ENCODE data around the gene FBRS.

Gene FBRS

DNA sequence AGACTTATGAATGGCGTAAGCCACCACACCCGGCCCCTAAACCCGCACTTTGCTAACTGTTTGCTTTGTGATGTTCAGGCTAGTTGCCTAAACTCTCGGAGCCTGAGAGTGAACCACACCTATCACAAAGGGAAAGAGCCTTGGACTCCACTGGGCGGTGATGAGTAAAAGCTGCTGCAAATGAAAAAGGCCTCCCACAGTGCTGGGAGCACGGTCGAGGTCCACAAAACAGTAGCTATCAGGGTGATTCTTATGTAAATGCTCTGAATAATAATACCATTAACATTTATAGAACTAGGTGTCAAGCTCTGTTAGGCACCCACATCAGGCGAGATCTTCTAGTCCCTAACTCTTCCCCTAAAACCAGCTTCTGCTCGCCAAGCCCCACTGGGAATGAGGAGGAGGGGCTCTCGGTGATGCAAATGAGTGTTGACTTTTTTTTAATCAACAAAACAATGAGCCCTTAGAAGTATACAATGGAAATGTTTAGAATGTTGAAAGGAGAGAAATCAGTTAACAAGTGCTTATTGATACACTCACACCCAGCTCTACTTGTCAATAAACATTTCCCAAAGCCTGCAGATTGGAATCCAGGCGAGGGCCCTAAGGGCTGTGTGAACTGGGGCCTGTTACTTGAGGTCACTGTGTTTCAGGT is 19.8 kb downstream of the FBRS start:
- no peaks in the 10 kb centered on the region for H3K79me1 ChIP-seq (replicated peaks; ENCODE audit: low read length, poor library complexity, severe bottlenecking)
- no peak for DNase-seq

DNA sequence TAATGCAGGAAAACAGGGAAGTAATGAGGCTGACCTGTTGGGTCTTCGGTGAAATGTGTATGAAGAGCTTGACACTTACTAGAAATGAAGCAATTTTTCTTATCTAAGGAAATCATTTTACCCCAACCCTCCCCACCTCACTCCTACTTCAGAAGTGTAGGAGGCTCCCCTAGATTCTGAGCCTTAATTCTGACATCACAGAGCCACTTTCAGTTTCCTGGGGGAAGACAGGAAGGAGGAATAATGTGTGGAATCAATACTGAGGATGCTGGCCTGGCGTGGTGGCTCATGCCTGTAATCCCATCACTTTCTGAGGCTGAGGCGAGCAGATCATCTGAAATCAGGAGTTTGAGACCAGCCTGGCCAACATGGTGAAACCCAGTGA is 20.3 kb downstream of the FBRS start:
- no peak overlapping the region for H2BK5ac ChIP-seq (ENCODE audit: low read depth, low read length, poor library complexity, severe bottlenecking)
- no peaks in the 10 kb centered on the region for H3K4me1 ChIP-seq (ENCODE audit: control insufficient read depth, insufficient read depth, low read depth, low read length)
- H3K9ac ChIP-seq (ENCODE audit: low read length) = no peak overlapping the region
- H3K4me2 ChIP-seq (ENCODE audit: low read length, poor library complexity, severe bottlenecking) = no peak overlapping the region
- H3K4ac ChIP-seq (ENCODE audit: low read depth in 1 of 2, low read length in 2 of 2) = no peak overlapping the region
- H3K27me3 ChIP-seq (ENCODE audit: control insufficient read depth in 1 of 2, insufficient read depth in 1 of 2, low read length in 2 of 2) = no peaks in the 10 kb centered on the region
- H2AK5ac ChIP-seq (ENCODE audit: low read length, severe bottlenecking) = no peak overlapping the region
- H3K4me3 ChIP-seq (ENCODE audit: insufficient read depth in 1 of 2, low read depth in 1 of 2, low read length in 2 of 2) = no peak overlapping the region
- H3K18ac ChIP-seq (ENCODE audit: low read depth in 1 of 2, low read length in 2 of 2) = no peak overlapping the region
- 87% methylated on average over 2 of the region's 3 CpGs for WGBS
- H3K79me1 ChIP-seq (replicated peaks; ENCODE audit: low read length, poor library complexity, severe bottlenecking) = no peaks in the 10 kb centered on the region
- H4K91ac ChIP-seq (ENCODE audit: low read length) = no peak overlapping the region
- no peak overlapping the region for H2AFZ ChIP-seq (ENCODE audit: low read depth, low read length)
- no peaks in the 10 kb centered on the region for H3K9me3 ChIP-seq (ENCODE audit: control insufficient read depth, low read length)
- no peak overlapping the region for H3K14ac ChIP-seq (ENCODE audit: low read length in 2 of 2)
- no peaks in the 10 kb centered on the region for H3K36me3 ChIP-seq (ENCODE audit: control insufficient read depth in 1 of 2, insufficient read depth in 2 of 2, low read depth in 1 of 2, low read length in 2 of 2)
- H2BK120ac ChIP-seq (ENCODE audit: low read depth, low read length) = no peak overlapping the region
- no peak overlapping the region for H2BK12ac ChIP-seq (ENCODE audit: low read length in 2 of 2)
- no peak overlapping the region for H3K23ac ChIP-seq (ENCODE audit: low read length in 2 of 2)
- DNase-seq = no peak
- H3K27ac ChIP-seq (ENCODE audit: low read length, poor library complexity, severe bottlenecking) = no peak overlapping the region
- H2BK15ac ChIP-seq (ENCODE audit: low read depth, poor library complexity, severe bottlenecking) = no peak overlapping the region
- no peak overlapping the region for H4K8ac ChIP-seq (ENCODE audit: low read length)

More for the DNA sequence above, 19.8 kb downstream of the FBRS start:
- H3K23ac ChIP-seq (ENCODE audit: low read length in 2 of 2) = no peak overlapping the region
- H2BK5ac ChIP-seq (ENCODE audit: low read depth, low read length, poor library complexity, severe bottlenecking) = no peak overlapping the region
- no peak overlapping the region for H2AFZ ChIP-seq (ENCODE audit: low read depth, low read length)
- H2BK120ac ChIP-seq (ENCODE audit: low read depth, low read length) = no peak overlapping the region
- H3K4me3 ChIP-seq (ENCODE audit: insufficient read depth in 1 of 2, low read depth in 1 of 2, low read length in 2 of 2) = no peak overlapping the region
- no peak overlapping the region for H2BK15ac ChIP-seq (ENCODE audit: low read depth, poor library complexity, severe bottlenecking)
- H2BK12ac ChIP-seq (ENCODE audit: low read length in 2 of 2) = no peak overlapping the region
- H4K91ac ChIP-seq (ENCODE audit: low read length) = no peak overlapping the region
- 64% methylated on average over 5 of the region's 11 CpGs for WGBS
- no peak overlapping the region for H3K9ac ChIP-seq (ENCODE audit: low read length)
- H3K9me3 ChIP-seq (ENCODE audit: control insufficient read depth, low read length) = no peaks in the 10 kb centered on the region
- H3K27me3 ChIP-seq (ENCODE audit: control insufficient read depth in 1 of 2, insufficient read depth in 1 of 2, low read length in 2 of 2) = no peaks in the 10 kb centered on the region
- H3K27ac ChIP-seq (ENCODE audit: low read length, poor library complexity, severe bottlenecking) = no peak overlapping the region
- H3K14ac ChIP-seq (ENCODE audit: low read length in 2 of 2) = no peak overlapping the region
- H3K36me3 ChIP-seq (ENCODE audit: control insufficient read depth in 1 of 2, insufficient read depth in 2 of 2, low read depth in 1 of 2, low read length in 2 of 2) = no peaks in the 10 kb centered on the region
- H3K18ac ChIP-seq (ENCODE audit: low read depth in 1 of 2, low read length in 2 of 2) = no peak overlapping the region
- H2AK5ac ChIP-seq (ENCODE audit: low read length, severe bottlenecking) = no peak overlapping the region
- no peak overlapping the region for H3K4ac ChIP-seq (ENCODE audit: low read depth in 1 of 2, low read length in 2 of 2)
- no peak overlapping the region for H4K8ac ChIP-seq (ENCODE audit: low read length)
- H3K4me2 ChIP-seq (ENCODE audit: low read length, poor library complexity, severe bottlenecking) = no peak overlapping the region
- H3K4me1 ChIP-seq (ENCODE audit: control insufficient read depth, insufficient read depth, low read depth, low read length) = no peaks in the 10 kb centered on the region

DNA sequence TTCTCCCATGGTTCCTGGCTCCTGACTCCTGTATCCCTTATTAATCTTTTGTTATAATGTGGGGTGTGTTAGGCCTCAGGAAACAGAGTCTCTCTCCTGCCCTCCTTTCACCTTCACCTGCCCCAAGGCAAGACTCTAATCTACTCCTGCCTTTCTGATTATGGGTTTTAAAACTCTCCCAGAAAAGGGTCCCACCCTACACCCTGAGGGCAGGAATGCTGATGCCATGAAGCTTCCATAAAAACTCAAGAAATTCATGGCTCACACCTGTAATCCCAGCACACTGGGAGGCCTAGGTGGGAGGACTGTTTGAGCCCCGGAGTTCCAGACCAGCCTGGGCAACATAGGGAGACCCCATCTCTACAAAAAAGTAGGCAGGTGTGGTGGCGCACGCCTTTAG is 22.1 kb downstream of the FBRS start:
- no peak overlapping the region for H2BK15ac ChIP-seq (ENCODE audit: low read depth, poor library complexity, severe bottlenecking)
- no peaks in the 10 kb centered on the region for H3K9me3 ChIP-seq (ENCODE audit: control insufficient read depth, low read length)
- H2BK12ac ChIP-seq (ENCODE audit: low read length in 2 of 2) = no peak overlapping the region
- H3K9ac ChIP-seq (ENCODE audit: low read length) = no peak overlapping the region
- H3K4me2 ChIP-seq (ENCODE audit: low read length, poor library complexity, severe bottlenecking) = no peak overlapping the region
- H4K8ac ChIP-seq (ENCODE audit: low read length) = no peak overlapping the region
- H3K4ac ChIP-seq (ENCODE audit: low read depth in 1 of 2, low read length in 2 of 2) = no peak overlapping the region
- H3K4me1 ChIP-seq (ENCODE audit: control insufficient read depth, insufficient read depth, low read depth, low read length) = no peaks in the 10 kb centered on the region
- no peak overlapping the region for H3K14ac ChIP-seq (ENCODE audit: low read length in 2 of 2)
- DNase-seq = no peak
- no peak overlapping the region for H4K91ac ChIP-seq (ENCODE audit: low read length)
- no peak overlapping the region for H2AK5ac ChIP-seq (ENCODE audit: low read length, severe bottlenecking)
- no peaks in the 10 kb centered on the region for H3K27me3 ChIP-seq (ENCODE audit: control insufficient read depth in 1 of 2, insufficient read depth in 1 of 2, low read length in 2 of 2)
- no peak overlapping the region for H3K4me3 ChIP-seq (ENCODE audit: insufficient read depth in 1 of 2, low read depth in 1 of 2, low read length in 2 of 2)
- H3K23ac ChIP-seq (ENCODE audit: low read length in 2 of 2) = no peak overlapping the region
- H3K27ac ChIP-seq (ENCODE audit: low read length, poor library complexity, severe bottlenecking) = no peak overlapping the region
- no peak overlapping the region for H3K18ac ChIP-seq (ENCODE audit: low read depth in 1 of 2, low read length in 2 of 2)
- no peaks in the 10 kb centered on the region for H3K79me1 ChIP-seq (replicated peaks; ENCODE audit: low read length, poor library complexity, severe bottlenecking)
- WGBS = 92% methylated on average over 3 of the region's 3 CpGs
- no peak overlapping the region for H2BK120ac ChIP-seq (ENCODE audit: low read depth, low read length)
- no peak overlapping the region for H2BK5ac ChIP-seq (ENCODE audit: low read depth, low read length, poor library complexity, severe bottlenecking)
- H2AFZ ChIP-seq (ENCODE audit: low read depth, low read length) = no peak overlapping the region
- no peaks in the 10 kb centered on the region for H3K36me3 ChIP-seq (ENCODE audit: control insufficient read depth in 1 of 2, insufficient read depth in 2 of 2, low read depth in 1 of 2, low read length in 2 of 2)

DNA sequence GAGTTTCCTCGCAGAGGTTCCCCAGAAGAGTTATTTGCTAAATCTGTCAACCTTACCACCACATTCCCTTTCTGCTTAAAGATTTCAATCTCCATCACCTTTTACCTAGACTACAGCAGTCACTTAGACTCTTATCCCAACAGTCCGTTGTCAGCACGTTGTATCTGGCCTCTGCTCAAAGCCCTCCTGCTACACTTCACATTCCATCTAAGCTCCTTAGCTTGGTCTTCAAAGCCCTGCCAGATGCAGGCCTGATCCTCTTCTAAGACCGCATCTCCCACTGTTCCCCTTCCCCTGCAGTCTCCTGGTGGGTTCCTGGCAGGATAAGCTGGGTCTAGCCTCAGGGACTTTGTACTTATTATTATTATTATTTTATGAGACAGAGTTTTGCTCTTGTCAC is 30.5 kb downstream of the FBRS start:
- H3K18ac ChIP-seq (ENCODE audit: low read depth in 1 of 2, low read length in 2 of 2) = no peak overlapping the region
- peaks cover under 1% of the 10 kb centered on the region for H3K4me1 ChIP-seq (ENCODE audit: control insufficient read depth, insufficient read depth, low read depth, low read length)
- H4K91ac ChIP-seq (ENCODE audit: low read length) = no peak overlapping the region
- no peak overlapping the region for H3K27ac ChIP-seq (ENCODE audit: low read length, poor library complexity, severe bottlenecking)
- no peak overlapping the region for H2BK5ac ChIP-seq (ENCODE audit: low read depth, low read length, poor library complexity, severe bottlenecking)
- no peak for DNase-seq
- H3K9me3 ChIP-seq (ENCODE audit: control insufficient read depth, low read length) = no peaks in the 10 kb centered on the region
- no peak overlapping the region for H3K9ac ChIP-seq (ENCODE audit: low read length)
- H3K14ac ChIP-seq (ENCODE audit: low read length in 2 of 2) = no peak overlapping the region
- no peak overlapping the region for H4K8ac ChIP-seq (ENCODE audit: low read length)
- no peak overlapping the region for H3K4ac ChIP-seq (ENCODE audit: low read depth in 1 of 2, low read length in 2 of 2)
- WGBS = 81% methylated on average over 3 of the region's 4 CpGs
- no peaks in the 10 kb centered on the region for H3K36me3 ChIP-seq (ENCODE audit: control insufficient read depth in 1 of 2, insufficient read depth in 2 of 2, low read depth in 1 of 2, low read length in 2 of 2)
- no peak overlapping the region for H3K4me3 ChIP-seq (ENCODE audit: insufficient read depth in 1 of 2, low read depth in 1 of 2, low read length in 2 of 2)
- no peak overlapping the region for H2AFZ ChIP-seq (ENCODE audit: low read depth, low read length)
- H2BK12ac ChIP-seq (ENCODE audit: low read length in 2 of 2) = no peak overlapping the region
- H3K4me2 ChIP-seq (ENCODE audit: low read length, poor library complexity, severe bottlenecking) = no peak overlapping the region
- no peak overlapping the region for H2BK120ac ChIP-seq (ENCODE audit: low read depth, low read length)
- H3K79me1 ChIP-seq (replicated peaks; ENCODE audit: low read length, poor library complexity, severe bottlenecking) = no peaks in the 10 kb centered on the region
- H2BK15ac ChIP-seq (ENCODE audit: low read depth, poor library complexity, severe bottlenecking) = no peak overlapping the region
- no peak overlapping the region for H2AK5ac ChIP-seq (ENCODE audit: low read length, severe bottlenecking)
- H3K27me3 ChIP-seq (ENCODE audit: control insufficient read depth in 1 of 2, insufficient read depth in 1 of 2, low read length in 2 of 2) = no peaks in the 10 kb centered on the region
- no peak overlapping the region for H3K23ac ChIP-seq (ENCODE audit: low read length in 2 of 2)

Data from mesenchymal stem cell (in vitro differentiated cells and primary cell).